NCI-H2227 (cell line): ENCODE data around the gene HOXA4.

ENCODE experiments used
- DNase-seq: peaks from one replicate; lab custom pipeline; 2025; ENCODE audit not compliant: unreplicated experiment; lab: John Stamatoyannopoulos, UW

Gene HOXA4

GRCh38 chr7:27095050-27095896 is 35.3 kb downstream of the HOXA4 start:
- no peak for DNase-seq

DNA sequence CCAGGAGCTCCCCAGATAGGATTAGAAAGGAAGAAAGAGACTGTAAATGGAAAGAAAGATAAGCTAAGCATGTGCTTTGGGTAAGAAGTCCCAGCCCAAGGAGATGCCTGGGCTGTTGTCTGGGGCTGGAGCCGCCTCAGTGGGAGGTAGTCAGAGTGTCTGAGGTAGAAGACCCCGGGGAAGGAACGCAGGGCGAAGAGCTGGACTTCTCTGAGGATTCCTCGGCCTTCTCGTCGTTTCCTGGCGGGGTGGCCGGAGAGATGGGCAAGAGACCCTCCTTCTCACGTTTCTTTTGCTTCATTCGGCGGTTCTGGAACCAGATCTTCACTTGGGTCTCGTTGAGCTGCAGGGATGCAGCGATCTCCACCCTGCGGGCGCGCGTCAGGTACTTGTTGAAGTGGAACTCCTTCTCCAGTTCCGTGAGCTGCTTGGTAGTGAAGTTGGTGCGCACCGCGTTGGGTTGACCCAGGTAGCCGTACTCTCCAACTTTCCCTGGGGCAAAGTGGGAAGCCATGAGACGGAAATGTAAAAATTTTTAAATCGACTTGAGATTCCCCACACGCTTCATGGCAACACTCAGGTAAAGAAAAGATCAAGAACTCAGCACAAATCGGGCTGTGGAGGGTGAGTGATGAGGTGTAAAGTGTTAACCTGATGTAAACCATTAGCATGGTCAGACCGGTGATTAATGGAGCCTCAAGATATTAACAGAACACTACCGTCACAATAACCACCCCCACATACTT is 36.1 kb downstream of the HOXA4 start:
- no peak for DNase-seq

- no peak for DNase-seq
These were observed 37.2 kb downstream of the HOXA4 start for GRCh38 chr7:27093184-27093895.

- DNase-seq = no peak
These were observed 37.8 kb downstream of the HOXA4 start for GRCh38 chr7:27092819-27093110.

- no peak for DNase-seq
These were observed 38.4 kb downstream of the HOXA4 start for GRCh38 chr7:27091941-27092818.

- no peak for DNase-seq
These were observed 39.5 kb downstream of the HOXA4 start for GRCh38 chr7:27091105-27091504.

DNA sequence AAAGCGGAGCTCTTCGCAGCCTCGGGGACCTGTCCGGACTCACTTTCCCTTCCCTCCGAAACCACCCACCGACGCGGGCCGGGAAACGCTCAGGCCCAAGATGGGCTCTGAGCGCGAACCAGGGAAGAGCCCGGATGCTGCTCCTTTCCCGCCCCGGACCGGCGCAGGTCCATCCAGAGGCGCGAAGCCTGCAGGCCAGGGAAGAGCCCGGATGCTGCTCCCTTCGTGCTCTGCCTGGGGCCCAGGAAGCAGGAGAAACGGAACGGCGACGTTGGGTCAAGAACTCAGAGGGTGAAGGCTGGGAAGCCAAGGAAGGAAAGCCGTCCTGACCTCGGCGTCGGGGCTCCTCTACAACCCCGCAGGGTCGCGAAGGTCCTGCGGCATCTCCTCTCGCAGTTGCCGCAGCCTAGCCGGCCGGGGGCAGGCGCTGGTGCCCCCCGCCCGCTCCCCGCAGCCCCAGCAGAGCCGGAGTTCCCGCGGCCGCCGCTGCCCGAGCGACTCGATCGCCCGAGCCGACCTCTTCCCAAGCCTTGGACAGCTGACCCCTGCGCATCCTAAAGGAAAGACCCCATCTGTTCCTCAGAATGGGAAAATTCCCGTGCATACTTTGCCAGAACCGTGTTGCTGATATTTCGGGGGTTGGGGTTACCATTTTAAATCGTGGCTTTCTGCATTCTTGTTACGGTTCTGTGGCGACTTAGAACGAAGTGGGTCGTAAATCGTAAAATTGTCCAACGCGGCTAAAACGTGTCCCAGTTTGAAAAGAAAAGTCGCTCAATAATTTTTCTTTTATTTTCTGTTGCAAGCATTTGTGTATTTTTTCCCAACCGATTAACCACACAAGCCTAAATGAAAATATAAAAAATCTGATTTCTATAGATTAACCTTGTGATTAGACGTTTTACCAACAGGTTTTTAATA is 42.3 kb downstream of the HOXA4 start:
- no peak for DNase-seq

- no peak for DNase-seq
These were observed 46.9 kb downstream of the HOXA4 start for GRCh38 chr7:27083646-27084045.

DNA sequence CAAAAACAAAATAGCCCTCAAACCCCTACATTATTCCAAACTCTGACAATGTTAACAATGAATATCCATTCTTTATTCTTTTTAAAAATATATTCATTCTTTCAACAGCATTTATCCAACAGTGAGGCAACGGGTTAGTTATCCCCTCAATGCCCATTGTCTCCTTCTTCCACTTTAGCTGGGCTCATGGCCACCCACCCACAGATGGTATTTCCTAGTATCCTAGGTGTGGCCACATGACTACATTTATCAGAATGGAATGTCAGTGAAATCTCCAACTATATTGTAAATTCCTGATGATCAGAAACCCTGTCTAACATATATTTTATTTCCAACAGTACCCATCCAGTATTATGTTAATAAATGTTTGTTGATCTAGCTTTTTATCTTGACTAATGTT is 48.4 kb downstream of the HOXA4 start:
- no peak for DNase-seq

DNA sequence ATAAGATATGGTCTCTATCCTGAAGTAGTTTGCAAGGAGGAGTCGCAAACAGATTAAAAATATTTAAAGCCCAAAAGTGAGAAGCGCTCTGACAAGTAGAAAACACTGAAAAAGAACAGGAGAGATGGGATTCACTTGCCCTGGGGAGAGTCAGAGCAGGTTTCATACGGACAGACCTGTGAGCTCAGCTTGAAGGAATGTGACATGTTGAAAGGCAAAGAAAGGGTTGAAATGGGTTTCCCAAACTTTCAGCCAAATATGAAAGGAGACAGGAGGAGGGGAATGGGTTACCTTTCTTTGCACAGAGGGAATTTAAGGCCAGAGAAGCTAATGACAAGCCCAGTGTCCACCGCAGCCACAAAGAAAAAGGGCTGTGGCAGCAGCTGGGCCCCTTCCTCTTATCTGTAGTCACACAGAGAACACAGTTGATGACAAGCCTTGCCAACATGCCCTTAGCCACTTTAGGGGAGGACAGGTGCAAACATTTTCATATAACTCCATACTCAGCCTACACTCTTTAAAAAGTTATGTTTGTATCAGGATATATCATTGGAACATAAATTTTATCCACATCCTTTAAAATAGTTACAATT is 49.6 kb downstream of the HOXA4 start:
- no peak for DNase-seq

- DNase-seq = no peak
These were observed 51.2 kb downstream of the HOXA4 start for GRCh38 chr7:27079234-27079975.

- DNase-seq = no peak
These were observed 51.8 kb downstream of the HOXA4 start for GRCh38 chr7:27078616-27079233.
